GM21447 (cell line): ENCODE measurements around the gene VASH2.
"Not testable (repeated sequence)": the region's sequence is repeated elsewhere in the genome, so short reads cannot be mapped to it uniquely, and the experiment has no call there.

ENCODE experiments used
- ATAC-seq: cut with Tn5 transposase; IDR thresholded peaks from one replicate; pipeline ENCODE4 v1.9.1; 2021; ENCODE audit not compliant: unreplicated experiment

Gene VASH2

GRCh38 chr1:212950243-212951125 lies at the start of gene VASH2:
Gene VASH2, plus strand, starts transcription at chr1:212950541. Its CDS starts 1,002 bp downstream, at chr1:212951543.
- peak; percentile 93 for ATAC-seq

GRCh38 chr1:212901290-212901689 lies 49.1 kb upstream of the VASH2 start:
- ATAC-seq, result no peak

- no peak for ATAC-seq
Observed at GRCh38 chr1:212902054-212902453, 48.3 kb upstream of the VASH2 start.

- no peak for ATAC-seq
Observed at GRCh38 chr1:212903664-212904063, 46.7 kb upstream of the VASH2 start.

GRCh38 chr1:212908071-212908470 lies 42.3 kb upstream of the VASH2 start:
- not testable (repeated sequence) for ATAC-seq

GRCh38 chr1:212908971-212909370 lies 41.4 kb upstream of the VASH2 start:
- ATAC-seq, result no peak

- ATAC-seq, result no peak
Observed at GRCh38 chr1:212909652-212910063, 40.7 kb upstream of the VASH2 start.

GRCh38 chr1:212910213-212910612 lies 40.1 kb upstream of the VASH2 start:
- ATAC-seq, result not testable (repeated sequence)

GRCh38 chr1:212913638-212914037 lies 36.7 kb upstream of the VASH2 start:
- not testable (repeated sequence) for ATAC-seq

GRCh38 chr1:212914110-212914509 lies 36.2 kb upstream of the VASH2 start:
- ATAC-seq, result not testable (repeated sequence)

- ATAC-seq, result no peak
Observed at GRCh38 chr1:212914789-212915188, 35.6 kb upstream of the VASH2 start.

GRCh38 chr1:212915245-212916091 lies 34.9 kb upstream of the VASH2 start:
- ATAC-seq, result no peak

- ATAC-seq, result no peak
Observed at GRCh38 chr1:212916481-212917133, 33.7 kb upstream of the VASH2 start.

GRCh38 chr1:212917134-212917485 lies 33.2 kb upstream of the VASH2 start:
- no peak for ATAC-seq

GRCh38 chr1:212917858-212918257 lies 32.5 kb upstream of the VASH2 start:
- no peak for ATAC-seq

- no peak for ATAC-seq
Observed at GRCh38 chr1:212918824-212919223, 31.5 kb upstream of the VASH2 start.

GRCh38 chr1:212920246-212920645 lies 30.1 kb upstream of the VASH2 start:
- ATAC-seq, result no peak

GRCh38 chr1:212920896-212921295 lies 29.4 kb upstream of the VASH2 start:
- ATAC-seq, result no peak

- ATAC-seq, result no peak
Observed at GRCh38 chr1:212922016-212922415, 28.3 kb upstream of the VASH2 start.

GRCh38 chr1:212926372-212926771 lies 24.0 kb upstream of the VASH2 start:
- no peak for ATAC-seq
